Neuronal stem cell (in vitro differentiated cells): Measurements from ENCODE around the gene KAZN.

Source experiments
- DNase-seq: peaks from one replicate; pipeline ENCODE4 v3.0.0-alpha.2; 2013; ENCODE audit warnings: low spot score
- H2AFZ ChIP-seq: one replicate; pipeline ENCODE4 v1.6.1; 2013; ENCODE audit warnings: mild to moderate bottlenecking, low read length, inconsistent platforms
- H2AK5ac ChIP-seq: 2 replicates; pipeline ENCODE4 v1.6.1; 2013; ENCODE audit warnings: low read depth, mild to moderate bottlenecking, inconsistent platforms, low read length, moderate library complexity, mixed read lengths
- H2BK120ac ChIP-seq: 2 replicates; pipeline ENCODE4 v1.6.1; 2013; ENCODE audit warnings: low read depth, mild to moderate bottlenecking, inconsistent platforms, low read length, moderate library complexity, mixed read lengths
- H2BK12ac ChIP-seq: one replicate; pipeline ENCODE4 v1.6.1; 2013; ENCODE audit warnings: low read length, inconsistent platforms
- H2BK15ac ChIP-seq: 2 replicates; pipeline ENCODE4 v1.6.1; 2013; ENCODE audit warnings: mild to moderate bottlenecking, low read length, inconsistent platforms, mixed read lengths
- H2BK5ac ChIP-seq: one replicate; pipeline ENCODE4 v1.6.1; 2013; ENCODE audit warnings: inconsistent platforms, mild to moderate bottlenecking, low read length, moderate library complexity
- H3K14ac ChIP-seq: one replicate; pipeline ENCODE4 v1.6.1; 2013; ENCODE audit warnings: low read length, inconsistent platforms
- H3K18ac ChIP-seq: 2 replicates; pipeline ENCODE4 v1.6.1; 2013; ENCODE audit warnings: low read length, inconsistent platforms
- H3K23ac ChIP-seq: 2 replicates; pipeline ENCODE4 v1.6.1; 2013; ENCODE audit warnings: low read depth, mild to moderate bottlenecking, mixed read lengths, low read length, inconsistent platforms; ENCODE audit not compliant: poor library complexity
- H3K27ac ChIP-seq: replicated peaks from 3 replicates; pipeline ENCODE4 v1.5.1; 2013; ENCODE audit warnings: low read length, inconsistent platforms
- H3K27me3 ChIP-seq, 3 experiments: 2 replicates each; pipeline ENCODE4 v1.6.1; 2013; ENCODE audit warnings: low read length in 3 of 3, mild to moderate bottlenecking in 2 of 3, inconsistent platforms in 1 of 3, low read depth in 1 of 3, mixed read lengths in 1 of 3, moderate library complexity in 1 of 3; ENCODE audit not compliant: control insufficient read depth in 3 of 3, insufficient read depth in 3 of 3
- H3K36me3 ChIP-seq, 2 donors: replicated peaks in 1 of 2; 2 replicates each; pipeline ENCODE4 v1.6.1; 2013; ENCODE audit warnings: low read length in 2 of 2; ENCODE audit not compliant: control insufficient read depth in 2 of 2, insufficient read depth in 2 of 2
- H3K4ac ChIP-seq: 2 replicates; pipeline ENCODE4 v1.6.1; 2013; ENCODE audit warnings: inconsistent platforms, mild to moderate bottlenecking, low read length, moderate library complexity
- H3K4me1 ChIP-seq, 2 donors: 1 replicate in 1 of 2; 2 replicates in 1 of 2; pipeline ENCODE4 v1.6.1; 2013; ENCODE audit warnings: low read length in 2 of 2, low read depth in 1 of 2; ENCODE audit not compliant: control insufficient read depth in 2 of 2, insufficient read depth in 1 of 2
- H3K4me2 ChIP-seq: one replicate; pipeline ENCODE4 v1.6.1; 2013; ENCODE audit warnings: mild to moderate bottlenecking, low read length, inconsistent platforms; ENCODE audit not compliant: insufficient read depth, poor library complexity, severe bottlenecking
- H3K4me3 ChIP-seq, 2 donors: 2 replicates each; pipeline ENCODE4 v1.5.1; 2013; ENCODE audit warnings: low read length in 2 of 2, mild to moderate bottlenecking in 2 of 2, inconsistent platforms in 1 of 2, moderate library complexity in 1 of 2
- H3K79me1 ChIP-seq: one replicate; pipeline ENCODE4 v1.6.1; 2013; ENCODE audit warnings: low read depth, mild to moderate bottlenecking, inconsistent platforms, low read length, moderate library complexity
- H3K9ac ChIP-seq: one replicate; pipeline ENCODE4 v1.6.1; 2013; ENCODE audit warnings: mild to moderate bottlenecking, low read depth, low read length, inconsistent platforms; ENCODE audit not compliant: poor library complexity
- H3K9me3 ChIP-seq, 2 donors: replicated peaks in 1 of 2; 2 replicates each; pipeline versions ENCODE3 to v1.6.1; 2013; ENCODE audit warnings: low read length in 2 of 2, mild to moderate bottlenecking in 2 of 2, inconsistent platforms in 1 of 2, low read depth in 1 of 2, mixed read lengths in 1 of 2, moderate library complexity in 1 of 2; ENCODE audit not compliant: control insufficient read depth in 2 of 2, insufficient read depth in 1 of 2
- H4K8ac ChIP-seq: one replicate; pipeline ENCODE4 v1.6.1; 2013; ENCODE audit warnings: low read depth, mild to moderate bottlenecking, inconsistent platforms, low read length, moderate library complexity
- H4K91ac ChIP-seq: one replicate; pipeline ENCODE4 v1.6.1; 2013; ENCODE audit warnings: low read length, low read depth, mild to moderate bottlenecking, inconsistent platforms; ENCODE audit not compliant: poor library complexity
- WGBS, 2 donors: extraction: QIAGEN DNeasy Blood & Tissue Kit; methylation state at CpG; one replicate each; pipeline ENCODE4 v1.1.7; 2013; ENCODE audit warnings: missing lambda C conversion rate in 2 of 2, mixed read lengths in 1 of 2; ENCODE audit not compliant: insufficient read length in 2 of 2, insufficient replicate concordance in 1 of 2; ENCODE audit errors: extremely low coverage in 2 of 2; 5-methylcytosine and 5-hydroxymethylcytosine counted together

KAZN gene

DNA sequence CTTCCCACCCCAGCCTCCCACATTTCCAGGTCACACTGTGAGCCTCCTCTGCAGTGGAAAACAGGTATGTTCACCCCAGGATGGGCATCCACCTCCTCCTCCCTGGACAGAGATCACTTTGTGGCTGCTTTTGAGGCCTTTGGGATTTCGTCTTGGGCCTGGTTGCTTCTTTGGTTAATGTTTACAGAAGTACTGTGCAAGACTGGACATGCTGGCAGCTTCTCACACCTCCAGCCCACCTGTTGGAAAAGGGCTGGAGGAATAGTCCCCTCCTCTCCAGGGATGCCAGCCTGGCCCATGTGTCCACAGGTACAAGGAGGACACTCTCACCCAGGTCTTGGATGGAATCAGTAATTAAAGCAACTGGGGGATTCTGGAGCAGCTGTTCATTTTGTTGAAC lies 56.1 kb downstream of the KAZN start:
- Histone ChIP-seq H2AFZ (no peak overlapping the region), H2AK5ac (no peak overlapping the region), H4K8ac (no peak overlapping the region), H2BK5ac (no peak overlapping the region), H3K23ac (no peak overlapping the region), H3K18ac (no peak overlapping the region), H3K79me1 (no peaks in the 10 kb centered on the region), H3K27me3 (no peaks in the 10 kb centered on the region), H3K4me2 (no peak overlapping the region), H3K4me1 (peaks cover 9 to 10% of the 10 kb centered on the region in 2 donors), H2BK12ac (no peak overlapping the region), H3K4me3 (no peak overlapping the region), H3K9me3 (no peaks in the 10 kb centered on the region), H3K14ac (no peak overlapping the region), H2BK15ac (no peak overlapping the region), H4K91ac (no peak overlapping the region), H3K27ac (no peak overlapping the region), H3K4ac (no peak overlapping the region), H3K36me3 (peaks cover 0 to 35% of the 10 kb centered on the region in 2 donors), H2BK120ac (no peak overlapping the region), H3K9ac (no peak overlapping the region)
- no peak for DNase-seq
- WGBS, 2 donors = no CpG with 5 or more reads among the region's 1 CpG

DNA sequence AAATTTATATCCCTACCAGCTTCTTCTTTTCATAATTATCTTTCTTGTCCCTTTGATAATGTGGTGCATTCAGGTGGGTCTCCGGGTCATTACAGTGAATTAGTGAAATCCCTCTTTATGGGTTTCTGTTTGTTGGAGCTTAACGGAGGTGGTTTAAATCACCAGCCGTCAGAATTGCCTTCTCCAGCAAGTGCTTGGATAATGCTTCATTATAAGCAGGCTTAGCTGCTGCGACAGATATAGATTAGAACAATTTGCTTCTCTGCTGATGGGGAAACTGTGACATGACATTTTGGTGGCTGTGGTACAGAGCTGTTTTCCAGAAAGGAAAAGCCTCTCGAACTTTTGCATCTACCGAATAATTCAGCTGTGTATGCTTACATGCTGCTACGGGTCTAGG lies 56.9 kb downstream of the KAZN start:
- H3K4ac ChIP-seq = no peak overlapping the region
- H3K4me1 ChIP-seq = peaks cover 10 to 13% of the 10 kb centered on the region in 2 donors
- no peaks in the 10 kb centered on the region for H3K9me3 ChIP-seq
- H2AK5ac ChIP-seq = no peak overlapping the region
- no peak overlapping the region for H3K4me3 ChIP-seq
- peak overlapping the region; percentile 11 for H3K18ac ChIP-seq
- H3K14ac ChIP-seq = no peak overlapping the region
- no peak overlapping the region for H3K23ac ChIP-seq
- H3K4me2 ChIP-seq = no peak overlapping the region
- H2BK15ac ChIP-seq = no peak overlapping the region
- H2BK120ac ChIP-seq = no peak overlapping the region
- no CpG with 5 or more reads among the region's 7 CpGs for WGBS, 2 donors
- no peak for DNase-seq
- H4K8ac ChIP-seq = no peak overlapping the region
- H2BK5ac ChIP-seq = no peak overlapping the region
- H2BK12ac ChIP-seq = no peak overlapping the region
- H3K27ac ChIP-seq = no peak overlapping the region
- no peak overlapping the region for H3K9ac ChIP-seq
- no peak overlapping the region for H4K91ac ChIP-seq
- H3K36me3 ChIP-seq = peaks cover 0 to 41% of the 10 kb centered on the region in 2 donors
- H3K27me3 ChIP-seq = no peaks in the 10 kb centered on the region
- H2AFZ ChIP-seq = no peak overlapping the region
- H3K79me1 ChIP-seq = no peaks in the 10 kb centered on the region

DNA sequence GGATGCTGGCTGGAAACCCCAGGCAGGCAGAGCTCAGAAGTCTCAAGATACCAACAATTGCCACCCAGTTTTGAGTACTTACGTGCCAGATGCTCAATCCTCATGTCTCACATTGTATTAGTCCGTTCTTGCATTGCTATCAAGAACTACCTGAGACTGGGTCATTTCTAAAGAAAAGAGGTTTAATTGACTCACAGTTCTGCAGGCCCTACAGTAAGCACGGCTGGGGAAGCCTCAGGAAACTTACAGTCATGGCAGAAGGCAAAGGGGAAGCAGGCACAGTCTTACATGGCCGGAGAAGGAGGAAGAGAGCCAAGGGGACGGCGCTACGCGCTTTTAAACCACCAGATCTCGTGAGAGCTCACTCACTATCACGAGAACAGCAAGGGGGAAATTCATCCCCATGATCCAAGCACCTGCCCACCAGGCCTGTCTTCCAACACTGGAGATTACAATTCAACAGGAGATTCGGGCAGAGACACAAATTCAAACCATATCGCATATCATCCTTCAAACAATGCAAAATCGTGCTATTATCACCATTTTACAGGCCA lies 58.0 kb downstream of the KAZN start:
- Histone ChIP-seq H2BK120ac (no peak overlapping the region), H2BK15ac (no peak overlapping the region)
- no CpG with 5 or more reads among the region's 13 CpGs for WGBS, 2 donors

DNA sequence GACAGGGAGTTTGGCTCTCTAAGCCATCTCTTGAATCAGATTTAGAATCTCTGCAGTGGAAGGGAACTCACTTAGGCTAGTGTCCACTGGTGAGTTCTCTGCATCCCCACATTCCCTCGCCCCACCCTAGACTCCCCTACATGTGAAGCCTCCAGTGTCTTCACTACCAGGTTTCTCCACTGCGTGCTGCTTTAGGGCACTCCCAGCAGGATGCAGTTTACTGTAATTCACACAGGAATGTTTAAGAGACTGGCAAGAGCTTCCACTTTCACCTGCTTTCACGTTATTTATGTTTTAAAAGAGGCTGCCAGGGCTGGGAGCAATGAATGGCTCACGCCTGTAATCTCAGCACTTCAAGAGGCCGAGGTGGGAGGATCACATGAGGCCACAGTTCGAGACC lies 60.2 kb downstream of the KAZN start:
- Histone ChIP-seq H4K91ac (no peak overlapping the region), H3K9ac (no peak overlapping the region), H3K4me1 (peaks cover 3 to 8% of the 10 kb centered on the region in 2 donors), H3K4me3 (no peak overlapping the region), H2BK5ac (no peak overlapping the region), H3K4ac (no peak overlapping the region), H2BK12ac (no peak overlapping the region), H2AFZ (no peak overlapping the region), H2AK5ac (no peak overlapping the region), H3K9me3 (peaks cover 0 to 7% of the 10 kb centered on the region in 2 donors), H3K18ac (no peak overlapping the region), H3K27me3 (no peaks in the 10 kb centered on the region), H3K23ac (no peak overlapping the region), H3K27ac (no peak overlapping the region), H3K14ac (no peak overlapping the region), H4K8ac (no peak overlapping the region), H2BK15ac (no peak overlapping the region), H3K4me2 (no peak overlapping the region), H3K36me3 (peaks cover 0 to 64% of the 10 kb centered on the region in 2 donors), H2BK120ac (no peak overlapping the region), H3K79me1 (no peaks in the 10 kb centered on the region)
- WGBS, 2 donors = no CpG with 5 or more reads among the region's 6 CpGs
- DNase-seq = no peak

More for the DNA sequence above, 58.0 kb downstream of the KAZN start:
- no peak overlapping the region for H2BK12ac ChIP-seq
- H3K27me3 ChIP-seq = no peaks in the 10 kb centered on the region
- no peak overlapping the region for H2BK5ac ChIP-seq
- H3K4me3 ChIP-seq = no peak overlapping the region
- H3K9ac ChIP-seq = no peak overlapping the region
- H3K14ac ChIP-seq = no peak overlapping the region
- H4K8ac ChIP-seq = no peak overlapping the region
- no peaks in the 10 kb centered on the region for H3K79me1 ChIP-seq
- no peak for DNase-seq
- no peaks in the 10 kb centered on the region for H3K9me3 ChIP-seq
- H2AFZ ChIP-seq = no peak overlapping the region
- H3K4me2 ChIP-seq = no peak overlapping the region
- no peak overlapping the region for H3K23ac ChIP-seq
- H3K27ac ChIP-seq = no peak overlapping the region
- H2AK5ac ChIP-seq = no peak overlapping the region
- H3K18ac ChIP-seq = no peak overlapping the region
- H3K36me3 ChIP-seq = peaks cover 0 to 51% of the 10 kb centered on the region in 2 donors
- peaks cover 3 to 8% of the 10 kb centered on the region in 2 donors for H3K4me1 ChIP-seq
- no peak overlapping the region for H3K4ac ChIP-seq
- no peak overlapping the region for H4K91ac ChIP-seq
